GM19328 (cell line): ENCODE data around the gene MRAS.
"Not testable (repeated sequence)": the region's sequence is repeated elsewhere in the genome, so short reads cannot be mapped to it uniquely, and the experiment has no call there.

Experiments used
- ATAC-seq: cut with Tn5 transposase; IDR thresholded peaks from one replicate; pipeline ENCODE4 v1.9.1; 2021; ENCODE audit warnings: mild to moderate bottlenecking, moderate library complexity; ENCODE audit not compliant: unreplicated experiment

The MRAS gene

GRCh38 chr3:138412821-138413551, 64.6 kb downstream of the MRAS start:
- ATAC-seq: no peak

GRCh38 chr3:138416236-138416635, 67.9 kb downstream of the MRAS start:
- ATAC-seq: not testable (repeated sequence)

DNA sequence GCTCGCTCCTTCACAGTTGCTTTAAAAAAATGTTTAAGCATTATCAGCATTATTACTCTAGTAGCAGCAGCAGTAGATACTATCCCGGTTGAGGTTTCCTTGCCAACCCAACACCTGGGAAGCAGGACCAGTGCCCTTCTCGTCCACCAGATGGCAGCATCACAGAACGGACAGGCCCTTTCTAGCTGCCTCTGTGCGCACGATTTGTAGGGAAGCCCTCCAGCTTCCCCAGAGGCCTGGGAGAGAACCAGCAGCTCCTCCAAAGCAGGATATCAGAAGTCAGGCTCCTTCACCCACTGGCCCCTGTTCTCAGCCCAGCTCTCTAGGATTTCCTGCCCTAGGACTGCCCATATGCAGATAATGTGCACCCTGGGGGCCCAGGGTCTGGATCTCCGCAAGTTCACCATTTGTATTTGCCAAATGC, 69.2 kb downstream of the MRAS start:
- ATAC-seq: peak; percentile 85

DNA sequence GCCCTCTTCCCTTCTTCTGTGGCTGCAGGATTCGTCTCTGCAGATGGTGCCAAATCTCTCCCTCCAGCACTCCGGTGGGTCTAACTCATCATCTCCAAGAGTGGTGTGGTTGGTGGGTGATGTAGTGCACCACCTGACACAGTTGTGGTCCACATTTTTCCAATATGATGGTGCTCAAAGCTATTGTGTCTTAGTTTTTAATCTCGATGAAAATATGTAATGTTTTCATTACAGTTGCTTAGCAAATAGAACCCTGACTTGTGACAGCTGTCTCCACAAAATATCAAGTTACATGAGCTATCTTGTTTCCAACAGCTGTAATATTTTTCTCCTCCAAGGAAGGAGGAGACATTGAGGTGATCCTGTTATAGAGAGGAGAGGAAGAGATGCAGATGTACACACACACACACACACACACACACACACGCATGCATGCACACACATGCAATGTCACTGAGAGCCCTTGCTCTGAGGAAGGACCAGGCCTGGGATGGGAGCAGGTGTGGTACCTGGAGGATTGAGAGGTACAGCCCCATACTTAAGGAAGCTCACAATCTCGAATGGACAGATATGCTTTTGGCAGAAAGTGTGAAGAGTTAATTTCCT, 70.3 kb downstream of the MRAS start:
- ATAC-seq: no peak

GRCh38 chr3:138423316-138423715, 74.9 kb downstream of the MRAS start:
- no peak for ATAC-seq

DNA sequence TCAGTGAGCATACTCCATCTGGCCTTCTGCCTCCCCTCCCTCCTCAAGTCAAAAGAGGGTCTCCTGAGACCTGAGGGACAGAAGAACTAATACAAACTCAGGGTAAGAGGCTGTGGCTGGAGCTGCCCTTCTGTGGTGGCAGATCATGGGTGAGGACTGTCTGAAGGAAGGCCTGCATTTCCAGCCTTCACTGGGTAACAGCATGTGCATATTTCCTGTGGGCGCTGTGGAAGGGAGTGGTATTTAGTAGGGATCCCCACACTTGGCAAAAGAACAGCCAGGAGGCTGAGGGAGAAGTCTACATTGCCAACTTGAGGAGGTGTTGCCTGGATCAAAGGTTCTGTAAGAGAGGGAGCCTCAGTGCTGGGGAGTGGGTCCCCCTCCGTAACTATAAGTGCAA, 75.9 kb downstream of the MRAS start:
- ATAC-seq: no peak

DNA sequence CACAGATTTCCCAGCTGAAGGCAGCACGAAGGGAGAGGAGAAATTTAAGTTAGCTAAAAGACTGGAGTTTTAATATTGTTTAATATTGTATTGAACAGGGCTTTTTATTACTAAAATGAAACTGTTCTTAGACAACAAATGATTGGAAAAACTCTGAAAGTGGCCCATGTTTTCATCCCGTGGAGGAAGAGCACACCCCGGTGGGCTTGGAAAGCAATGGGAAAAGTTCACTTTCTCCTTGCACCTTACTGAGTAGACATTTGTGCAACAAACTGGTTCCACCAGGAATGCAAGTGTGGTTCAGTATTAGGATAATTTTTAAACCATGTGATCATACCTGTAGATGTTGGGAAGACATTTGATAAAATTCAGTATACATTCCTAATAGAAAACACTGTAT, 77.8 kb downstream of the MRAS start:
- no peak for ATAC-seq

DNA sequence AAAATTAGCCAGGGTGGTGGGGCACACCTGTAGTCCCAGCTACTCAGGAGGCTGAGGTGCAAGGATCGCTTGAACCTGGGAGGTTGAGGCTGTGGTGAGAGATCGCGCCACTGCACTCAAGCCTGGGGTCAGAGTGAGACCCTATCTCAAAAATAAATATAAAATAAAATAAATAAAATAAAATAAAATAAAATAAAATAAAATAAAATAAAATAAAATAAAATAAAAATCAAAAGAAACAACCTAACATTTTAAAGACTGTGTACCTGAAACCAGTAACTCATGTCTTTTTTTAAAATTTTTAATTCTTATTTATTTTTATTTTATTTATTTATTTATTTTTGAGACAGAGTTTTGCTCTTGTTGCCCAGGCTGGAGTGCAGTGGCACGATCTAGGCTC, 78.4 kb downstream of the MRAS start:
- ATAC-seq: not testable (repeated sequence)

- ATAC-seq: no peak
Measured at GRCh38 chr3:138429665-138430064, 81.3 kb downstream of the MRAS start.

DNA sequence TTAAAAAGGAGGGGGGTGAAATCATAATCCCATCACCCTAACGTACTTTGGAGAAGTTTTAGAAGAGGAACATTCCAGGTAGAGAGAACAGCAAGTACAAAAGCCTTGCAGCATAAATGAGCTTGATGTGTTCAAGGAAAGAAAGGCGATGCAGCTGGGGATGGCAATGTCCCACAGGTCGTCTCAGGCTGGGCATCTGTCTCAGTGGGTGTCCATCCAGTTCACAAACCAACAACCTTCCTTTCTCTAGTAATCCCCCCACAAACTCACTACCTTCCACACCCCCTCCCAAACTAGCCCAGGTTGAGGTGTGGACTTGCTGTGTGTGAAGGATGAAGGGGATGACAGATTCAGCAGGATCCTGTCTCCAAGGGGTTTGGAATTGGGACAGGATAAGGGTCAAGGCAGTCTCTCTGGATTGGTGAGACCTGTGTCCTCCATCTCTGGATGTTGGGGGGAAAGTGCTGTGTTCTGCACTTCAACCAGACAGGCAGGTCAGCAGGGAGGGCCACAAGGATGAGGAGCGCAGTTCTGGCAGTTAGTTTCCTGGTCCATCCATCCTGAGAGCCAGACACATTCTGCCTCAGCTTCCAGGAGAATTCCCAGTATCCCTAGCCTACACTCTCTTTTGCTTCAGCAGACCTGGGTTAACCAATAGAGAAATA, 84.3 kb downstream of the MRAS start:
- no peak for ATAC-seq

DNA sequence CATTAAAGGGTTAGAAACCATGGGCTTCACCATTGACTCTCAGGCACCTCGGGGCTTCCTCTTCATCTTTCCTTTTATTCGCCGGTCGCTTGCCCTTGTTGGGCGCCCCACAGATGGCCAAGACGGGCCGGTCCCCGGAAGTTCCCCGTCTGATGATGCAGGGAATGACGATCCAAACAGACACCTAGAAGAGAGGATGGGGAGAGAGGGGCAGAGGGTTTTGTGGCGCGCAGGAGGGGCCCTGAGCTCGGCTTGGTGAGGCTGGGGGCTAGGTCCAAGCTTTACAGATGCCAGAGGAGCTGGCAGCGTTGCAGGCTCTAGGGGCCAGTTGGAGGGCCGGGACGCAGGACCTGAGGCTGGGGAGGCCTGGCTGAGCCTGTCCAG, 85.5 kb downstream of the MRAS start:
- ATAC-seq: no peak

GRCh38 chr3:138434276-138434874, 86.0 kb downstream of the MRAS start, which contains the start of gene ESYT3:
ESYT3 (plus strand) TSS chr3:138434616; CDS start chr3:138434799, 183 bp downstream.
- ATAC-seq: no peak

GRCh38 chr3:138434875-138435772, 86.7 kb downstream of the MRAS start:
- no peak for ATAC-seq

- no peak for ATAC-seq
Measured at GRCh38 chr3:138435840-138436239, 87.5 kb downstream of the MRAS start.

GRCh38 chr3:138437281-138437680, 88.9 kb downstream of the MRAS start:
- no peak for ATAC-seq

DNA sequence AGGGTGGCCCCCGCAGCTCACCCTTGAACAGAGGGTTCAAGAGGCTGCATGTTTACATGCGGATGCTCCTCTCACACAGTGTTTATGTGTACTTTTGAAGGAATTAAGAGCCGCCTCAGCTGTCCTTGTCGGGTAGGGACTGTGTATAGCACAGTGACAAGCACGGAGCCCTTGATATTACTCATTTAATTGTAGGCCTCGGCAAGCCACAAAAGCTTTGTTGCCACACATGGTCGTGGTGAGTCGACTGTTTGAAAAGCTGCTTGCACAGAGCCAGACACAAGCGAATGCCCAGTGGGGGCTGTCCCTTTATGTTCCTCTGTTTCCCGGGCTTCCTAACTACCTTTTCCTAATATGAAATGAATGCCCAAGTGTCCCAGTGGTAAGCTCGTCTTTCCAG, 90.5 kb downstream of the MRAS start:
- ATAC-seq: no peak

DNA sequence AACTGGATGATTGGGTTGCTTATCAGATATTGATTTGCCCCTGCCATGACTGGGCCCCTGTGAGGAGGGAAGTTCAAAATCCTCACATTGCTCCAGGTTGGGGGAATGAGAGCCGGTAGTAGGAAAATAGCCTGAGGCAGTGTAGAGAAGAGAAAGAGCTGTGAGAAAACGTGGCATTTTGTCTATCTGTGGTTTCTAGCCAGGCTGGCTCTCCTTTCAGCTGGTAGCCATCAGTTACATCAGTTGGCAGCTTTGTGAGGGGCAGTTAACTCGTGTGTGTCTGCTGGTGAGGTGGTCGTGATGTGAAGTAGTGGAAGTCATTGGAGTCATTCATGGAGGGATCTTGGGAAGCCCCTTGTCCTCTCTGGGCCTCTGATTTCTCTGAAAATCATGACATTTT, 91.3 kb downstream of the MRAS start:
- ATAC-seq: no peak

DNA sequence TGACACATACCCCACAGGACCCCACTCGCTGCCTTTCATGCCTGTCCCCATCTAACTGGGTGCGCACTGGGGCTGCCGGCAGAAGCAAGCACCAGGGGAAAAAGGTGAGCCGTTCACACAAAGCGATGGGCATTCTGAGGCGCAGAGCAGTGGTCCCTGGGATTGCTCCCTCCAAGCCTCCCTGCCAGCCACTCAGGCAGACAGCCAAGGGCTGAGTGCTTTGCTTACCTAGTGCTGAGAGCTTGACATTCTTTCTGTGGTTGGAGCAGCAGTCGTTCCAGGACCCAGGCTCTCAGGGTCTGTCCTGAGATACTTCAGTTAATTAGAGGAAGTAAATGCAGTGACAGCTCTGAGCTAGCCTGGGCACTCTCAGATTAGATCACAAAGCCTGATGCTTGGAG, 91.7 kb downstream of the MRAS start:
- ATAC-seq: no peak

DNA sequence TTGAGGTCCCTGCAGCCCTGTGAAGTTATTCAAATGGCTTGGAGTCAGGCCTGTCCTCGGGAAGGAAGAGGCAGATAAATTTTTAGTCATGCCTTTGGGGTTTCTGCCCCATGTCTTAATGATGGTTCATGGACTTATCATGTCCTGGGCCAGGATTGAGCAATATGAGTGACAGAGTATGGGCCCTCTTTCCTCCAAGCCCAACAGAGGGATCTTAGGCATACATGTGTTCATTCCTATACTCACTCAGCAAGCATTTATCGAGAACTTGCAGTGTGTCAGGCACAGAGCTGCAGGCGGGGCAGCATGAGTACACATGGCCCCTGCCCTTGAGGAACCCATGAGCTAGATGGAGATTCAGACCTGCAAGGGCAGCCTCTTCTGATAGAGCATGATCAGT, 92.2 kb downstream of the MRAS start:
- no peak for ATAC-seq

DNA sequence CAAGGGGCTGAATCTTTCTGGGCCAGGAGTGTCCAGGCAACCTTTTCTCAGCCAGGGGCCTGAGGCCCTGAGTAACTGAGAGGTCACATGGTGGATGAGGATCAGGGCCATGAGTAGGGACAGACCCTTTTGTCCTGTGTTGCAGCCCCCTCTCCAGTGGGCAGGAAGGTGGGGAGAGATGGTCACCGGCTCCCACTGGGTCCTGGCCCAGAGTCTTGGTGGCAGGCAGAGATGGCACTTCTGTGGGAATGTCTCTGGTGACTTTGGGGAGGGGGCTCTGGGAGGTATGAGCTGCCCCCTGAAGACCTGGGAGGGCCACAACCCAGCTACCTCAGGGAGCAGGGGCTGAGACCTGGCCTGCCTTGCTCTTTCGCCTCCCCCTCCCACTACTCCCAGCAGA, 92.9 kb downstream of the MRAS start:
- no peak for ATAC-seq

DNA sequence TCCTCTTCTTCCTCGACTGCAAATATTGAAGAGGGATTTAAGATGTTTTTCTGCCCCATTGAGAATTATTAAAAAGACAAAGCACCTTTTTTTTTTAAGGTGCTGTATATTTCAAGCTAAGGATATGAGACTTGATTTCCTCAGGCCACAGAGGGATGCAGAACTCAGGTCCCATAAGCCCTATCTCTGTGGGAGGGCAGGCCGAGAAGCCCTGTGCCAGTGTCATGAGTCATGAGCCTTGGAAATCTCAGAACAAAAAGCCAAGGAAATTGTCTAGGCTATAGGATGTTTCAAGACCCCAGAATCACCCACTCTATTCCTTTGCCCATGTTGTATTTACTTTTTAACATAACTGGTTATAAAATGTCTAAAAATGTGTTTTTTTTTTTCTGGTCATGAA, 93.4 kb downstream of the MRAS start:
- no peak for ATAC-seq
